D721Med (cell line): ENCODE data around the gene PCAT7.
"Not testable (repeated sequence)": the region's sequence is repeated elsewhere in the genome, so short reads cannot be mapped to it uniquely, and the experiment has no call there.

Source experiments
- DNase-seq: peaks from one replicate; pipeline ENCODE4 v3.0.0; 2011; ENCODE audit warnings: low spot score; ENCODE audit not compliant: insufficient read length
- FAIRE-seq: peaks from 2 replicates; lab custom pipeline; 2011; peaks lifted over from hg19 to GRCh38; lab: Jason Lieb, UNC
- TF ChIP-seq, protein P1 (sequence below): IDR thresholded peaks from 2 replicates; pipeline ENCODE4 v1.5.1; 2012; ENCODE audit warnings: mild to moderate bottlenecking, control low read depth; ENCODE audit not compliant: insufficient read depth; ENCODE audit errors: missing control alignments

PCAT7 gene

DNA sequence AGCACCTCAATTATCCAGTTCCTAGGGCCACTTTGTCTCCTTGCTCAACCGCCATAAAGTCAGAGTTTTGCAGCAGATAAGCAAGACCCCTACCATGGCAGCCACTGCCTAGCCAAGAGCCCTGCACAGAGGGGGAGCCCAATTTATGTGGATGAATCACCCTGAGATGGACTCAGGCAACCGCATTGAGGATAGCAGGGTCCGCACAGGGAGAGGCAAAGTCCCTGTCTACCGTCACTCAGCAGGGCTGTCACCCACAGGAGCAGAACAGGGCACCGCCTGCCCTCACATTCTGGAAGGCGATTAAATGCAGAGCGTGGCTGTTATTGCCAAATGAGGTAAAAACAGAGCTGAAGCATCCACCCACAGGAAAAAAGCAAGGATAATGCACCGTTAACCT is 37.0 kb downstream of the PCAT7 start:
- DNase-seq (no peak), FAIRE-seq (no peak)
- TF ChIP-seq, protein P1, sequence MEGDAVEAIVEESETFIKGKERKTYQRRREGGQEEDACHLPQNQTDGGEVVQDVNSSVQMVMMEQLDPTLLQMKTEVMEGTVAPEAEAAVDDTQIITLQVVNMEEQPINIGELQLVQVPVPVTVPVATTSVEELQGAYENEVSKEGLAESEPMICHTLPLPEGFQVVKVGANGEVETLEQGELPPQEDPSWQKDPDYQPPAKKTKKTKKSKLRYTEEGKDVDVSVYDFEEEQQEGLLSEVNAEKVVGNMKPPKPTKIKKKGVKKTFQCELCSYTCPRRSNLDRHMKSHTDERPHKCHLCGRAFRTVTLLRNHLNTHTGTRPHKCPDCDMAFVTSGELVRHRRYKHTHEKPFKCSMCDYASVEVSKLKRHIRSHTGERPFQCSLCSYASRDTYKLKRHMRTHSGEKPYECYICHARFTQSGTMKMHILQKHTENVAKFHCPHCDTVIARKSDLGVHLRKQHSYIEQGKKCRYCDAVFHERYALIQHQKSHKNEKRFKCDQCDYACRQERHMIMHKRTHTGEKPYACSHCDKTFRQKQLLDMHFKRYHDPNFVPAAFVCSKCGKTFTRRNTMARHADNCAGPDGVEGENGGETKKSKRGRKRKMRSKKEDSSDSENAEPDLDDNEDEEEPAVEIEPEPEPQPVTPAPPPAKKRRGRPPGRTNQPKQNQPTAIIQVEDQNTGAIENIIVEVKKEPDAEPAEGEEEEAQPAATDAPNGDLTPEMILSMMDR, result no peak

DNA sequence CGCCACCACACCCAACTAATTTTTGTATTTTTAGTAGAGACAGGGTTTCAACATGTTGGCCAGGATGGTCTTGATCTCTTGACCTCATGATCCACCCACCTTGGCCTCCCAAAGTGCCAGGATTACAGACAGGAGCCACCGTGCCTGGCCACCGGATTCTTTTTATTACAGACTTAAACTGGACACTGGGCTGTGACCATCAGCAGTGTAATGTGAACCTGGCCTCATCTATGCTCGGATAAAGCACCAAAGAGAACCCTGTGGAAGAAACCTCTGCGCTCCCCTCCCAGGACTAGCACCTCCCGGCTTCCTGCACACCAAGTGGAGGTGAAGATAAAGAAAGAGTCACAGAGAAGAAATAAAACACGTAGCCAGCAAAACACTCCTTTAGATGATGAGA is 37.8 kb downstream of the PCAT7 start:
- DNase-seq, FAIRE-seq: not testable (repeated sequence)

DNA sequence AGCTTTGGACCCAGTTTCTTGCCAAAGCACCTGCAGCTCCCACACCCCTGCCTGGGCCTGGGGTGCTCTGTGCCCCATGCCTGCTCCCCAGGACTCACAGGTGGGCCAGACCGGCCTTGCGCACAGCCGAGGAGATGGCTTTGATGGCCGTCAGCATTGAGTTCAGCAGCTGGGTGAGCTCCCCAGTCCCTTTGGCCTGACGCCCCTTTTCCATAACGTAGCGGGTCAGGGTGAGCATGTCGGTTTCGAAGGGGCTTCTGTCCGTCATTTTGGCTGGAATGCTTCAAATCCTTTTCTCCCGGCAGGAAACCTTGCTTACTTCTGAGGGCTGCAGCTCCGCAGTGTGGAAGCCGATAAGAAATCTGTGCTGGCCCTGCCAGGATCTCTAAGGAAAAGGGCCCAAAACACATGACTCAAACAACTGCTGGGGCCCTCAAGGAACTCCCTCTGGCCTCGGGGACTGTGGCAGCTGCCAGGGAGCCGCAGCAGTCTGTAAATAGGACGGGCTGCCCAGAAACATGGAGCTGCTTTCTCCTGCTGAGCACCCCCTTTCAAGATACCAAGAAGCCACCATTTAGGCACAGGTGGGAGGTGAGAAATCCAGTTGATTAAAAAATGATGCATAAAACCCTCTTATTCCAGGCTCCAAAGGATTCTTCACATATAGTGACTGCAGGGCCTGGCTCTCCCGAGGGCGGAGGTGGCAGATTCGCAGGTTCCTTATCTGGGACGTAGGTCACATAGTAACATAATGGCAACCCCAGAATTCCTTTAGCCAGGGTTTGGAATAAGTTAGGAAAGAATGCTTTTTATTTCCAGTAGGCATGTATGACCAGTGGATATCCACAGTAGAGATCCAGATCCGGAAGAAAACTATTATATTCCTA is 38.8 kb downstream of the PCAT7 start, which contains the start of gene FBP2:
Gene FBP2, minus strand, starts transcription at position 366 of the 887 bp plus-strand sequence. Its CDS starts 98 bp downstream, at position 268.
- DNase-seq, result no peak
- TF ChIP-seq, protein P1, result no peak
- no peak for FAIRE-seq

- FAIRE-seq, result no peak
- DNase-seq, result no peak
- TF ChIP-seq, protein P1, result no peak
Observed at GRCh38 chr9:94599102-94599501, 44.2 kb downstream of the PCAT7 start.

DNA sequence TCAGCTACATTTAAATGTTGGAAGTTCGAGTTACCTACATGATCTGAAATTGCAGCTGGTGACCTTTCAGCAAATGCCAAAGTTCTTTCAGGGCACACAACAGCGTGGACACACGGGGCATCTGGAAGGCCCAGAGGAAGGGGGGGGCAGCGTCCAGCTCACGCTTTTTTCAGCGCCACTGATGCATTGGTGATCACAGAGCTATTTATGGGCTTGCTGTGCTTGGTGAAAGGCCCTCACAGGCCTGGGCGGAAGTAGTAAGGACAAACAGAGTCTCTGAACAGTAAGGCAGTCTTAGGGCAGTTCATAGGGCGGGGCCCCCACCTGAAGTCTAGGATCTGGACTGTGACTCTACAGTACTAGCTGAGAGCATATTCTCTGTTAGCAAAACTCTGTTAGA is 45.4 kb downstream of the PCAT7 start:
- TF ChIP-seq, protein P1, result no peak
- FAIRE-seq, result no peak

DNA sequence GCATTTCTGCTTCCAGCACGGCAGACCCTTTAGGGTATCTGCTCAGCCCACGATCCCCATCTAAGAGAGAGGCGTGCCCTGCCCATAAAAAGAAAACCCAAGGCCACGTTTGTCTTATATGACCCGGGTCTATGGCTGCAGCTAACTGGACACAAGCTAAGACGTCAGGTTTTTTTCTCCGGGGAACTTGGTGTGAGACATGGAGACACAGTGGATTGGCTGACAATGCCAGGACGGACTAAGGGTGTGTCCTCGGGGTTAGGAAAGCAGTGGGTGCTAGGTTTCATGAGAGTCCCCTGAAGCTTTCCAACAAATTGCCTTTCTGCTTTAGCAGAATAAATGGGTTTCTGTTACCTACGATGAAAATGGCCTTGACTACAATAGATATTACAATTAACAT is 45.8 kb downstream of the PCAT7 start:
- no peak for DNase-seq
- no peak for FAIRE-seq
- TF ChIP-seq, protein P1, result no peak

More for the DNA sequence above, 45.4 kb downstream of the PCAT7 start:
- DNase-seq, result no peak

DNA sequence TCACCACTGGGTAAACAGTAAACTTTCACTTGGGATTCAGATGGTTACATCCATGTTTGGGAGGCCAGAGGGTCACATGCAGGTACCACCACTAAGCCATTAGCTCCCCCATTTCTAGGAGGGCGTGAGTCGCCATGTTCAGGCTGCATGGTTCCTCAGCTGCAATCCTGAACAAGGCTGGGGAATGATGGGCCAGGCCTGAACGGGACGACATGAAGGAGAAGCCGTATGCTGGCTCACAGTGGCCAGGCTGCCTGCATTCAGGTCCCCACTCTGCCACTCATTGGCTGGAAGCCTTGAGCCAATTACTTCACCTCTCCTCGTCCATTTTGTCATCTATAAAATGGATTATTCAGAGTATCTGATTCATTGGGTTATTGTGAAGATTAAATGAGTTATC is 47.8 kb downstream of the PCAT7 start:
- no peak for FAIRE-seq
- TF ChIP-seq, protein P1, result no peak
- DNase-seq, result no peak
